Skeletal muscle satellite cell (primary cell): ENCODE measurements around the gene DCC.

ENCODE experiments used
- H3K27me3 ChIP-seq: 2 replicates; pipeline ENCODE4 v1.7.0; 2013; ENCODE audit warnings: low read length; ENCODE audit not compliant: control insufficient read depth, insufficient read depth
- H3K36me3 ChIP-seq: 2 replicates; pipeline ENCODE4 v1.7.0; 2013; ENCODE audit warnings: mild to moderate bottlenecking, control low read depth, low read length; ENCODE audit not compliant: insufficient read depth
- H3K4me1 ChIP-seq: 2 replicates; pipeline ENCODE4 v1.7.0; 2013; ENCODE audit warnings: low read length; ENCODE audit not compliant: control insufficient read depth, insufficient read depth
- H3K4me2 ChIP-seq: 2 replicates; pipeline ENCODE4 v1.7.0; 2013; ENCODE audit warnings: mild to moderate bottlenecking, low read length
- H3K4me3 ChIP-seq: 2 replicates; pipeline ENCODE4 v1.7.0; 2013; ENCODE audit warnings: low read length
- H3K9ac ChIP-seq: 2 replicates; pipeline ENCODE4 v1.7.0; 2013; ENCODE audit warnings: mild to moderate bottlenecking, low read depth, low read length, moderate library complexity
- H3K9me3 ChIP-seq: replicated peaks from 2 replicates; pipeline ENCODE4 v1.7.0; 2013; ENCODE audit warnings: mild to moderate bottlenecking, control low read depth, low read length

DCC gene

DNA sequence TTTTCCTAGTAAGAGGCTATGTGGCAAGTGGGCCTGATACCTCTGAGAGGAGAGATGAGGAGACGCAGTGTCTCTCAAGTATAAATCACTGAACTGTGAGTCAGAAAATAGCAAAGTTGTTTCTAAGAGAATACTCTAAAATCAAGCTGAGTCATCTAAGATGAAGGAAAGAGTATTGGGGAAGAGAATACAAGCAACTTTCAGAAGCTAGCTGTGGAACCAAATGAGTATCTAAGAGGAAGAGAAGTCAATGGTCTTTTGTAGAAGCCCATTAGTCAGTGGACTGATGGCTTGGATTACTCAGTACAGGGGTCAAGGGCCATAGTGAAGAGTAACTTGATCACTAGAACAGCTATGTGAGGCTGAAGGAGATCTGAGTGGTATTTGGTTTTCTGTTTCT is 2.7 kb upstream of the DCC start:
- H3K4me3 ChIP-seq = no peak overlapping the region
- no peaks in the 10 kb centered on the region for H3K9me3 ChIP-seq
- no peak overlapping the region for H3K9ac ChIP-seq
- H3K4me1 ChIP-seq = peaks cover 10% of the 10 kb centered on the region
- H3K27me3 ChIP-seq = peaks cover 4% of the 10 kb centered on the region
- no peak overlapping the region for H3K4me2 ChIP-seq
- H3K36me3 ChIP-seq = no peaks in the 10 kb centered on the region

DNA sequence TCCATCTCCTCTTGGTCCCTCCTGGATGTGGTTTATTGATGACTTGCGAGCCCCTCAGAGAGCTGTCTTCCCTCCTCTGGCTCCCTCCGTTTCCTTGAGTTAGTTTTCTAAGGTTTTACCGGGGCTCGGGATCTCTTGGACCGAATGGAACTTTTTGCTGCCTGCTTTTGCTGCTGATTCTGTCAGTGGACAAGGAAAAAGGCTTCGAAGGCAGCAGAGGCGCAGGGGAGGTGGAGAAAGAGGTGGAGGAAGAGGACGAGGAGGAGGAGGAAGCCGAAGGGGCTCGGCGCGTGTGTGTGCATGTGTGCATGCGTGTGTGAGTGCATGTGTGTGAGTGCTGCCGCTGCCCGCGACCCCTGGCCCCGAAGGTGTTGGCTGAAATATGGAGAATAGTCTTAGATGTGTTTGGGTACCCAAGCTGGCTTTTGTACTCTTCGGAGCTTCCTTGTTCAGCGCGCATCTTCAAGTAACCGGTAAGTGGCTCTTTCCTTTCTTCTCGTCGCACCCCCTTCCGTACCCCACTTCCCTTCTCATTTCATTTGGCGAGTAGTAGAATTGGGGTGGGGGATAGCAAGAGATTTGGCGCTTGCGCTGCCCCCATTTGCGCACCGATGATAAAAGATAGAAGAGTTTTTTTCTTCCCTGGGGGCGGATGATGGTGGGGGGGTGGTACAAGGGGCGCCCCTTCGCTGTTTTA is 557 bp downstream of the DCC start:
- Histone ChIP-seq H3K9ac (no peak overlapping the region), H3K4me2 (peak overlapping the region; percentile 62), H3K27me3 (peaks cover 4% of the 10 kb centered on the region), H3K36me3 (no peaks in the 10 kb centered on the region), H3K4me1 (peaks cover 5% of the 10 kb centered on the region), H3K9me3 (no peaks in the 10 kb centered on the region), H3K4me3 (peak overlapping the region; percentile 50)

DNA sequence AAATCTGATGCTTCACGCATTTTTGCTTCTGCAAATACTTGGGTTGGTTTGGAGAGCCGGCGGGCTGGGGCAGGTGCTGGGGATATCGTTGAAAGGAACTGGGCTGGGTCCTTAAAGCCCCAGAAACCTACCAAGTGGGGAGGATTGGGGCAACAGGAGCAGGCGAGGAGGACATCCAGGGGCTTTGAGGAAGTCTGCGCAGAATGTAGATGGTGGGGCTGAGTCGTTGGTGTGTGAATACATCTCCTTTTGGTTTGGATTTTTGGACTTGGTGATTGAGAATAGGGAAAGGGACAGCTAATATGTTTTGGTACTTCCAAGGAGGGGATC is 1.1 kb downstream of the DCC start:
- no peaks in the 10 kb centered on the region for H3K36me3 ChIP-seq
- H3K4me1 ChIP-seq = peaks cover 4% of the 10 kb centered on the region
- H3K4me3 ChIP-seq = no peak overlapping the region
- H3K9me3 ChIP-seq = no peaks in the 10 kb centered on the region
- H3K4me2 ChIP-seq = no peak overlapping the region
- H3K9ac ChIP-seq = no peak overlapping the region
- peaks cover 4% of the 10 kb centered on the region for H3K27me3 ChIP-seq

DNA sequence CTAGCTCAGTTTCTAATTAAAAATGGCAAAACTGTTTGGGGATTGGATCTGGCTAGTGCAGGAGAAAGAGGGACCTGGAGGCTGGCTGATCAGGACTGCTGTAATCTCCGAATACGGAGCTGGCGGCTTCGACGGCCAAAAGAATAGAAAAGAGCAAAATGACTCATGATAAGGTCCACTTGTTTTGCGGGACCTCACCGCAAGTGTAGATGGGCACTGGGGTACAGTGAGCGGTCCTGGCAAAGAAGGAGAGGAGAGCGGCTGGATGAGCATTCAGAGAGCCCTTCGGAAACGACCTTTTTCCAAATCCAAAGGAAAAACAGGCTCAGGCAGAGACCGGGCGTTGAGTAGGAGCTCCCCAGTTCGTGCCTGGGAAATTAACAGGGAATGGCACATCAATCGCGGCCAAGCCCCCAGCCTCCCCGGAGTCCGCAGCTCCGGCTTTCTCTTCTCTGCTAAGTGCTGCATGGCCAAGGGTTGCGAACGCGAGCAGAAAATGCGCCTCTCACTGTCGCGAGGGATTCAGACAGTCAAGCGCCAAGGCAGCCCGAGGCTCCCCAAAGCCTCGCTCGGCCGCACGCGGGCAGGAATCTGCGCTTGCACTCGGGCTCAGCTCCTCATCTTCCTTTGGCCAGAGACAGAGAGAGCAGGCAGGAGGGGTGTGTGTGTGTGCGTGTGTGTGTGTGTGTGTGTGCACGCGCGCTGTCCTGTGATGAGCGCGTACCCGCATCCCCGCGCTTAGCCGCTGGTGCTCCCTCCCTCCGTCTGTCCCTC is 1.8 kb downstream of the DCC start:
- peak overlapping the region; percentile 26 for H3K4me3 ChIP-seq
- no peaks in the 10 kb centered on the region for H3K36me3 ChIP-seq
- H3K9ac ChIP-seq = no peak overlapping the region
- H3K4me1 ChIP-seq = peaks cover 4% of the 10 kb centered on the region
- peaks cover 4% of the 10 kb centered on the region for H3K27me3 ChIP-seq
- no peaks in the 10 kb centered on the region for H3K9me3 ChIP-seq
- peak overlapping the region; percentile 62 for H3K4me2 ChIP-seq

DNA sequence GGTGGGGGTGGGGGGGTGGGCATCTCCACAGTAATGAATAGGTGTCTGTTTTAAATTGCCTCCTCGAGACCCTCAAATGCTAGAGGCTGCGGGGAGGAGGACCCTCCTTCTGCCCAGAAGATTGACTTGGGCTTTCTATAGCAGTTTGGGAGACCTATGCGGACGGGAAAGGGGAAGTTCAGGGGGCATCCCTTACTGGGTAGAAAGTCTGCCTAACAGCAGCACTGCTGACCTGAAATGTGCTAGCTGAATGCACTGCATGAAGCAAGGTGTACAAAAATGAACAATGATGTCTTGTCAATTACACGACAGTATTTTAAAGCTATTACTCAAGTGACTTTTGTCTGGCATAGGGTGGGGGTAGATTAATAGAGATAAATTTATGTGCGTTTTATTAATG is 2.5 kb downstream of the DCC start:
- Histone ChIP-seq H3K4me3 (no peak overlapping the region), H3K27me3 (peaks cover 4% of the 10 kb centered on the region), H3K9me3 (no peaks in the 10 kb centered on the region), H3K36me3 (no peaks in the 10 kb centered on the region), H3K9ac (no peak overlapping the region), H3K4me1 (peaks cover 4% of the 10 kb centered on the region), H3K4me2 (no peak overlapping the region)

DNA sequence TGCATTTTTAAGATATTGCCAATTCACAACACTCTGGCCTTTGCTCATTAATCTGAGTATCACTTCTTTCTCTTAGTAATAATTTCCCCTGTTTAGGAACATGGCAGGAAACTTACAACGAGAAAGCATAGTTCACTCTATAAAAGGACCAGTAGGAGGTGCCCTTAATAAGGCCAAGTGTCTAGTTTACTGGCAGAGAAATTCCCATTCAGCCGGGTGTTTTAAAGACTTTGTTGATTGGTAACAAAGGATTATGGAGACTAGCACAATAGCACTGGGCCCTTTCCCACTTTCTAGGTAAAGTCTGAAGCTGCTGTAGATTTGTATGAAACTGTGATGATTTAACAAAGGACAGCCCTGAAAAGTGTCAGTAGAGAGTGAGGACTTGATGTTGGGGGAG is 3.1 kb downstream of the DCC start:
- Histone ChIP-seq H3K27me3 (peaks cover 4% of the 10 kb centered on the region), H3K4me1 (peaks cover 4% of the 10 kb centered on the region), H3K36me3 (no peaks in the 10 kb centered on the region), H3K4me2 (no peak overlapping the region), H3K9ac (no peak overlapping the region), H3K4me3 (no peak overlapping the region), H3K9me3 (no peaks in the 10 kb centered on the region)

DNA sequence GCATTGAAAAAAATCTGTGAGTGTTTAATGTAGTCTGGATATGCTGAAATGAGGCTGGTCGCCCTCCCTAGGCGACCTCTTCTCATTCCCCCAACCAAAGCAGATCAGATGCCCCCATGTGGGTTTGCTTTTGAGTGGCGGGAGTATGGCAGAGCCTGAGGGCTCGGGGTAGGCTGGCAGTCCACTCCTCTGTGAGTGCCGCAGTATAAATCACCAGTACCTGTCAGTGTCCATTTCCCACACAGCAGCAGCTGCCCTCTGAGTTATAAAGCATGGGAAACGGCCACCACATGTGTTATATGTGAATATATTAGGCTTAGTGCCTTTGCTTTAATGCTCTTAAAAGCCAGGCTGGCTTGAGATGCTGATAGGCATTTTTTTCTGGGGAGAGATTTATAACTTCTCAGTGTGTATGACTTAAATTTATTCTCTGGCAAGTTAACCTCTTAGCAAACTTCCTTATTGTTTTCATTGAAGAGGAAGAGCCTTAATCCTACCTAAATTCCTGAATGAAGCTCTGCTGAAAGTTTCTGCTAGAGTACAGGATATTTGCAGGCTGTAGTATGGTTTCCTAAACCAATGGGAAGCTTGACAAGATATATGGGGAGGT is 3.8 kb downstream of the DCC start:
- Histone ChIP-seq H3K4me3 (no peak overlapping the region), H3K9ac (no peak overlapping the region), H3K9me3 (no peaks in the 10 kb centered on the region), H3K36me3 (no peaks in the 10 kb centered on the region), H3K4me1 (peaks cover 4% of the 10 kb centered on the region), H3K4me2 (no peak overlapping the region), H3K27me3 (peaks cover 4% of the 10 kb centered on the region)

DNA sequence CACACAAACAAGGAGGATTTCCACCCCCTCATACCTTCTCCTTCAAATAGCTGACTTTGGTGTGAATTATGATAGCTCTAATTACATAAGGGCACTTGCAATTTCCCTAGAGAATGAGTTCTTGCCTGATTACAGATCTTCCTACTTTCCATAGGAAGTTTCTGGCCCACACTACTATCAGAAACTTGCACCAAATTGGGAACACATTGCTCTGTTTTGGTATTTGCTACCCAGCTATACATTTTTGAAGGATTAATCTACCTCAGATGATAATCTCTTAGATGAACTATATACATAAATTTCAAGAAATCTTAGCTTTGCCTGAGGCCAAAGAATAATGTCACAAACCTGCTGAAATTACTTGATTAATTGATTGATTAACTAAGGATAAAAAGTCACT is 4.9 kb downstream of the DCC start:
- peaks cover 4% of the 10 kb centered on the region for H3K27me3 ChIP-seq
- H3K9me3 ChIP-seq = no peaks in the 10 kb centered on the region
- H3K4me2 ChIP-seq = no peak overlapping the region
- no peak overlapping the region for H3K9ac ChIP-seq
- no peak overlapping the region for H3K4me3 ChIP-seq
- no peaks in the 10 kb centered on the region for H3K36me3 ChIP-seq
- H3K4me1 ChIP-seq = peaks cover 4% of the 10 kb centered on the region

DNA sequence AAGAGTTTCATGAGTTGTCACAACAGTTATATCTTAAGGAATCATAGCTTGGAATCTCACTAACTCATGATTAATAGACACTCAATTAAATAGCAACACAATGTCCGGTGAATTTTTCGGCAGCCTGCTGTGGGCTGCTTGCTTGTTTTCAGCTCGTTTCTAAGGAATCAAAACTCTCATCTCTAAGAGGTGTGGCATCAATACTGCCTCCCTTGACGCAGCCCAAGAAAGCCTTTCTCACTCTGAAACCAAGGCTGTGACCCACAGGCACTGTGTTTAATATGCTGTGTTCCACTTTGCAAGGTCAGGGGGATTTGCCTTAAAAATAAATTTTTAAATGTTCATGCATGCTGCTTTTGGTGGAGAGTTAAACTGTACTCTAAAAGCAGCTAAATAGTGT is 5.4 kb downstream of the DCC start:
- peaks cover 4% of the 10 kb centered on the region for H3K27me3 ChIP-seq
- H3K9ac ChIP-seq = no peak overlapping the region
- peaks cover under 1% of the 10 kb centered on the region for H3K4me1 ChIP-seq
- H3K9me3 ChIP-seq = no peaks in the 10 kb centered on the region
- H3K4me2 ChIP-seq = no peak overlapping the region
- H3K36me3 ChIP-seq = no peaks in the 10 kb centered on the region
- no peak overlapping the region for H3K4me3 ChIP-seq

DNA sequence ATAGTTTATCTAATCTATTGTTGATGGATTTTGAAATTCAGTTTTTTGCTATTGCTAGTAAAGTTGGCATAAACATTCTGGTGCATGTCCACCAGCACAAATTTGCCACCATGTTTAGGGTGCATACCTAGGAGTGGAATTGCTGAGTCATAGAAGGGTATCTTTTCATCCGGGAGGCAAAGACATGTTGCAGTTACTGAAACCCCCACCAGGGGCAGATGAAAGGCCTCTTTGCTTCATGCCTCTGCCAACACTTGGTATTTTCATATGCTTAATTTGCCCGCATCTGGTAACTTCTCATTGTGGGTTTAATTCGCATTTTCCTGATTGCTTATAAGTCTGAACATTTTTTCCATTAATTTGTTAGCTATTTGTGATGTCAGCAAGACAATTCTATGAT is 8.2 kb downstream of the DCC start:
- Histone ChIP-seq H3K36me3 (no peaks in the 10 kb centered on the region), H3K27me3 (no peaks in the 10 kb centered on the region), H3K4me2 (no peak overlapping the region), H3K9me3 (no peaks in the 10 kb centered on the region), H3K9ac (no peak overlapping the region), H3K4me3 (no peak overlapping the region), H3K4me1 (no peaks in the 10 kb centered on the region)

DNA sequence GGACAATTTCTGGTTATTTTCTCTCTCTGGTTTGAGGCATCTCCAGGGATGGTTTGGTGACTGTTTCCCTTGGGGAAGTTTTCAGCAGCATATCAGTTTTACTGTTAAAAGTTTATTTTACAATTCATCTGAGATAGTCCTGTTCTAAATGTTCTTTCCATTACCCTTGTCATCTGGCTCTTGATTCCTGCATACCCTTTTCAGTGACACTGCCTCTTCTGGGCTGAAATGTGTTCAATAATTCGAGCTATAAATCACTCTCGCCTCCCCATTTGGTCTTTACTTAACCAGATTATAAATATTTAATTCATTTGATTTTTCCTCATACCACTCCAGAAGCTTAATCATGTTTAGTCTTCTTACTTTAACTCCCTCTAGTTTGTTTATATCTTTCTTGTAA is 9.5 kb downstream of the DCC start:
- H3K36me3 ChIP-seq = no peaks in the 10 kb centered on the region
- H3K9me3 ChIP-seq = no peaks in the 10 kb centered on the region
- no peaks in the 10 kb centered on the region for H3K27me3 ChIP-seq
- H3K4me2 ChIP-seq = no peak overlapping the region
- no peak overlapping the region for H3K4me3 ChIP-seq
- H3K9ac ChIP-seq = no peak overlapping the region
- no peaks in the 10 kb centered on the region for H3K4me1 ChIP-seq

DNA sequence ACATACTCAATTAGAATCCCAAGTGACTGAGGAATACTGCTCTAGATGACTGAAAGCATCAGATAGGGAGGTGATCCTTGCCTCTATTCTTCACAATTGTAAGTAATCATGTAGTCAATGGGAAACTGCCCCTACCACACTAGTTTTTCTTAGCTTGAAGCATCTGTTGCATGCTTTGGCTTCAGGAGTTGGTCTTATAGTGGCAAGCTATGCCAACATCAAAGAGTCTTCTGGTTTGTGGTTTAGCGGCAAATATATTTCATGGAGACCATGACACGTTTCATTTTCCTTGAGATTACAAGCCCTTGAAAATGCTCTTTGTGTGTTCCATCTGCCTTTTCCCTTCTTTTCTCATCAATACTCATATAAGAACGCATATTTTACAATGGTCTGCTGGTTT is 12.9 kb downstream of the DCC start:
- no peak overlapping the region for H3K9ac ChIP-seq
- no peaks in the 10 kb centered on the region for H3K4me1 ChIP-seq
- H3K36me3 ChIP-seq = no peaks in the 10 kb centered on the region
- H3K27me3 ChIP-seq = no peaks in the 10 kb centered on the region
- no peak overlapping the region for H3K4me2 ChIP-seq
- H3K9me3 ChIP-seq = no peaks in the 10 kb centered on the region
- no peak overlapping the region for H3K4me3 ChIP-seq
